HepG2 (cell line): ENCODE results near the gene ACTR10. TPM values are rescaled to one million over a fixed set of nuclear protein-coding genes. Genes with fewer than 3 reads are reported as not detected.
A peak's percentile ranks its signal among the peaks of the same experiment; 100 is the strongest.

ENCODE experiments used
- BCL6 ChIP-seq: IDR thresholded peaks from 2 replicates; pipeline ENCODE4 v1.6.1; 2016; ENCODE audit warnings: missing genetic modification reagents, missing compliant biosample characterization
- CEBPG ChIP-seq: IDR thresholded peaks from 2 replicates; pipeline ENCODE4 v1.6.1; 2016
- CHD4 ChIP-seq: fragments of 200-600 bp; sonication (generic); IDR thresholded peaks from 2 replicates; pipeline ENCODE4 v1.7.0; 2017; ENCODE audit warnings: mild to moderate bottlenecking, low read length, borderline replicate concordance
- EEA1 ChIP-seq: sonication (generic); formaldehyde crosslinking; IDR thresholded peaks from 2 replicates; pipeline ENCODE4 v1.5.1; 2020; ENCODE audit warnings: mild to moderate bottlenecking, missing genetic modification reagents, borderline replicate concordance
- ELF4 ChIP-seq: sonication (generic); formaldehyde crosslinking; IDR thresholded peaks from 2 replicates; pipeline ENCODE4 v1.5.0; 2020; ENCODE audit warnings: missing genetic modification reagents, mild to moderate bottlenecking, moderate library complexity, borderline replicate concordance
- GPN1 ChIP-seq: sonication (generic); formaldehyde crosslinking; IDR thresholded peaks from 2 replicates; pipeline ENCODE4 v1.5.1; 2020; ENCODE audit warnings: missing genetic modification reagents, borderline replicate concordance
- KAT8 ChIP-seq: IDR thresholded peaks from 2 replicates; pipeline ENCODE4 v1.6.1; 2016; ENCODE audit warnings: missing genetic modification reagents, missing compliant biosample characterization
- KDM2A ChIP-seq: sonication (generic); formaldehyde crosslinking; IDR thresholded peaks from 2 replicates; pipeline ENCODE4 v1.4.0; 2020; ENCODE audit warnings: low read depth, missing genetic modification reagents, borderline replicate concordance
- KLF16 ChIP-seq, 2 experiments: sonication (generic) in 1 of 2; formaldehyde crosslinking in 1 of 2; IDR thresholded peaks; 2 replicates each; pipeline versions ENCODE4 v1.6.1 to v1.8.0; 2016 to 2023; ENCODE audit warnings: missing genetic modification reagents in 2 of 2, missing compliant biosample characterization in 1 of 2
- KMT2B ChIP-seq: IDR thresholded peaks from 2 replicates; pipeline ENCODE4 v1.6.1; 2016; ENCODE audit warnings: missing genetic modification reagents, missing compliant biosample characterization
- MZF1 ChIP-seq: sonication (generic); formaldehyde crosslinking; IDR thresholded peaks from 2 replicates; pipeline ENCODE4 v1.8.1; 2023; ENCODE audit warnings: mild to moderate bottlenecking, missing genetic modification reagents, borderline replicate concordance
- SALL1 ChIP-seq: sonication (generic); formaldehyde crosslinking; IDR thresholded peaks from 2 replicates; pipeline ENCODE4 v1.8.0; 2022; ENCODE audit warnings: mild to moderate bottlenecking, missing genetic modification reagents
- SOX5 ChIP-seq: IDR thresholded peaks from 2 replicates; pipeline ENCODE4 v1.6.1; 2016; ENCODE audit warnings: borderline replicate concordance
- ZFX ChIP-seq: sonication (generic); formaldehyde crosslinking; IDR thresholded peaks from 2 replicates; pipeline ENCODE4 v1.4.0; 2020; ENCODE audit warnings: mild to moderate bottlenecking, low read depth, missing genetic modification reagents, moderate library complexity
- ZNF207 ChIP-seq: fragments of 450-650 bp; IDR thresholded peaks from 2 replicates; pipeline ENCODE4 v1.6.1; 2016; ENCODE audit warnings: antibody characterized with exemption, borderline replicate concordance
- ZNF431 ChIP-seq: sonication (generic); formaldehyde crosslinking; IDR thresholded peaks from 2 replicates; pipeline ENCODE4 v1.9.0; 2022; ENCODE audit warnings: missing genetic modification reagents, low read depth, mild to moderate bottlenecking, borderline replicate concordance
- ZNF75D ChIP-seq: sonication (generic); formaldehyde crosslinking; IDR thresholded peaks from 2 replicates; pipeline ENCODE4 v1.8.1; 2023; ENCODE audit warnings: missing genetic modification reagents, mild to moderate bottlenecking, borderline replicate concordance
- ZNF776 ChIP-seq: sonication (generic); formaldehyde crosslinking; IDR thresholded peaks from 2 replicates; pipeline ENCODE4 v1.4.0; 2020; ENCODE audit warnings: mild to moderate bottlenecking, missing genetic modification reagents
- polyA plus RNA-seq, 8 experiments: library from polyadenylated mRNA; depleted of rRNA in 3 of 8; stranded (reverse) in 7 of 8; unstranded in 1 of 8; fragments of >200 nt; fragmentation: Illumina TruSeq in 4 of 8; extraction: Trizol in 4 of 8; gene quantifications; 2 replicates each; pipeline versions ENCODE4 v1.2.1 to v1.2.3, GENCODE V29; 2011 to 2016; ENCODE audit warnings: low read depth in 4 of 8, missing spikeins in 1 of 8, mixed read lengths in 1 of 8; ENCODE audit not compliant: insufficient read depth in 1 of 8
- total RNA-seq, 5 experiments: library from RNA; depleted of rRNA; stranded (reverse); fragments of >200 nt; fragmentation: Illumina TruSeq; extraction: Trizol; gene quantifications; 2 replicates each; pipeline ENCODE4 v1.2.3, GENCODE V29; 2016; ENCODE audit warnings: low read depth in 1 of 5
- TF ChIP-seq, protein P1 (sequence below): sonication (generic); formaldehyde crosslinking; IDR thresholded peaks from 2 replicates; pipeline ENCODE4 v1.5.1; 2020; ENCODE audit warnings: mild to moderate bottlenecking, moderate library complexity, missing genetic modification reagents
- TF ChIP-seq, protein P2 (sequence below): sonication (generic); formaldehyde crosslinking; IDR thresholded peaks from 2 replicates; pipeline ENCODE4 v1.8.1; 2023; ENCODE audit warnings: mild to moderate bottlenecking, missing genetic modification reagents
- TF ChIP-seq, protein P3 (sequence below): IDR thresholded peaks from 2 replicates; pipeline ENCODE4 v1.6.1; 2016; ENCODE audit warnings: missing compliant biosample characterization, missing genetic modification reagents, borderline replicate concordance
- TF ChIP-seq, protein P4 (sequence below), 2 experiments: sonication (generic) in 1 of 2; formaldehyde crosslinking in 1 of 2; IDR thresholded peaks; 2 replicates each; pipeline versions ENCODE4 v1.5.1 to v1.6.1; 2011 to 2020; ENCODE audit warnings: borderline replicate concordance in 1 of 2, low read depth in 1 of 2, low read length in 1 of 2, mild to moderate bottlenecking in 1 of 2, missing genetic modification reagents in 1 of 2, moderate library complexity in 1 of 2

The ACTR10 gene
- total and polyA plus RNA-seq, 2 of the 13 experiments (the other 11 are each of a cell fraction or from before 2014, with no cell fraction given), result 30.0 to 41.3 TPM

DNA sequence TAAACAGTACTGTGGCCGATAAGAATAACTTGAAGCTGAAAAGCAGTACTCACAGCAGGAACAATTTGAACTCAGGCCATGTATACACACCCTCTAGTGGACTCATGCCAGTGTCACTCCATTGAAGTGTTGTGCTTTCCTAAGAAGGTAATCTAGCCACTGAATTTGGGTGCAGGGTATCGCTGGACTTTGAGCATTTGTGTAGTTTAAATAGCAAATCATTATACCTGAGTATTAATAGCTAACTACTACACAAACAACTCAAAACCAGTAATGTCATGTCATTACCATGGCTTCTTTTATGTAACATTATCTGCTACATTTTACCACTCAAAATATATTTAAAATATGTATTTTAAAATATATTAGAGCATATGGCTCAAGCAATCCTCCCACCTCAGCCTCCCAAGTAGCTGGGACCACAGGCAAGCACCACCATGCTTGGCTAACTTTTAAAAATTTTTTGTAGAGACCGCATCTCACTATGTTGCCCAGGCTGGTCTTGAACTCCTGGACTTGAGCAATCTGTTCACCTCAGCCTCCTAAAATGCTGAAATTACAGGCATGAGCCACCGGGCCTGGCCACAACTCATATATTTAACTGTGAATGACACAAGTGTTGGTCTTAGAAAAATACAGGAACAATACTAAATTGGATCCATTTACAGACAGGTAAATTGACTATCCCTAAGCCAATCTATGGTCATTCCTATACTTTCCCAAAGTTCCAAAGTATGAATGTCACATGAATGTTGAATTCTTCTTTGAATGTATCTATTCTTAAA lies 72.8 kb downstream of the ACTR10 start (continued):
- TF ChIP-seq, protein P1, sequence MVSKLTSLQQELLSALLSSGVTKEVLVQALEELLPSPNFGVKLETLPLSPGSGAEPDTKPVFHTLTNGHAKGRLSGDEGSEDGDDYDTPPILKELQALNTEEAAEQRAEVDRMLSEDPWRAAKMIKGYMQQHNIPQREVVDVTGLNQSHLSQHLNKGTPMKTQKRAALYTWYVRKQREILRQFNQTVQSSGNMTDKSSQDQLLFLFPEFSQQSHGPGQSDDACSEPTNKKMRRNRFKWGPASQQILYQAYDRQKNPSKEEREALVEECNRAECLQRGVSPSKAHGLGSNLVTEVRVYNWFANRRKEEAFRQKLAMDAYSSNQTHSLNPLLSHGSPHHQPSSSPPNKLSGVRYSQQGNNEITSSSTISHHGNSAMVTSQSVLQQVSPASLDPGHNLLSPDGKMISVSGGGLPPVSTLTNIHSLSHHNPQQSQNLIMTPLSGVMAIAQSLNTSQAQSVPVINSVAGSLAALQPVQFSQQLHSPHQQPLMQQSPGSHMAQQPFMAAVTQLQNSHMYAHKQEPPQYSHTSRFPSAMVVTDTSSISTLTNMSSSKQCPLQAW (CRISPR knock-in tag), result peak; percentile 83
- peak; percentile 73; the same call in 1 of the 2 replicates for TF ChIP-seq SOX5 (CRISPR knock-in tag)
- TF ChIP-seq EEA1 (CRISPR knock-in tag), result no peak
- TF ChIP-seq BCL6, result peak; percentile 53; the same call in 1 of the 2 replicates
- TF ChIP-seq ZNF776, result no peak
- TF ChIP-seq KAT8 (CRISPR knock-in tag), result peak; percentile 60; the same call in 1 of the 2 replicates
- TF ChIP-seq, protein P2, sequence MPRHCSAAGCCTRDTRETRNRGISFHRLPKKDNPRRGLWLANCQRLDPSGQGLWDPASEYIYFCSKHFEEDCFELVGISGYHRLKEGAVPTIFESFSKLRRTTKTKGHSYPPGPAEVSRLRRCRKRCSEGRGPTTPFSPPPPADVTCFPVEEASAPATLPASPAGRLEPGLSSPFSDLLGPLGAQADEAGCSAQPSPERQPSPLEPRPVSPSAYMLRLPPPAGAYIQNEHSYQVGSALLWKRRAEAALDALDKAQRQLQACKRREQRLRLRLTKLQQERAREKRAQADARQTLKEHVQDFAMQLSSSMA, result no peak
- TF ChIP-seq MZF1 (CRISPR knock-in tag), result no peak
- TF ChIP-seq CEBPG (CRISPR knock-in tag), result peak; percentile 57
- peak; percentile 56 for TF ChIP-seq KMT2B (CRISPR knock-in tag)
- no peak for TF ChIP-seq ZNF75D (CRISPR knock-in tag)
- peak; percentile 31; the same call in 1 of the 2 replicates for TF ChIP-seq ZFX (CRISPR knock-in tag)
- TF ChIP-seq SALL1 (CRISPR knock-in tag), result peak; percentile 61; the same call in 1 of the 2 replicates
- TF ChIP-seq, protein P3, sequence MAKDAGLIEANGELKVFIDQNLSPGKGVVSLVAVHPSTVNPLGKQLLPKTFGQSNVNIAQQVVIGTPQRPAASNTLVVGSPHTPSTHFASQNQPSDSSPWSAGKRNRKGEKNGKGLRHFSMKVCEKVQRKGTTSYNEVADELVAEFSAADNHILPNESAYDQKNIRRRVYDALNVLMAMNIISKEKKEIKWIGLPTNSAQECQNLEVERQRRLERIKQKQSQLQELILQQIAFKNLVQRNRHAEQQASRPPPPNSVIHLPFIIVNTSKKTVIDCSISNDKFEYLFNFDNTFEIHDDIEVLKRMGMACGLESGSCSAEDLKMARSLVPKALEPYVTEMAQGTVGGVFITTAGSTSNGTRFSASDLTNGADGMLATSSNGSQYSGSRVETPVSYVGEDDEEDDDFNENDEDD, result no peak
- no peak for TF ChIP-seq KDM2A (CRISPR knock-in tag)
- no peak for TF ChIP-seq ELF4 (CRISPR knock-in tag)
- TF ChIP-seq CHD4, result peak; percentile 95
- TF ChIP-seq KLF16 (CRISPR knock-in tag; IDR thresholded peaks at IDR 0.05), result peak in 1 of 2 experiments; percentile 55; a peak in 1 of 4 replicates
- TF ChIP-seq GPN1 (CRISPR knock-in tag), result no peak
- TF ChIP-seq ZNF207, result no peak
- TF ChIP-seq ZNF431, result peak; percentile 45; the same call in 1 of the 2 replicates
- TF ChIP-seq, protein P4, sequence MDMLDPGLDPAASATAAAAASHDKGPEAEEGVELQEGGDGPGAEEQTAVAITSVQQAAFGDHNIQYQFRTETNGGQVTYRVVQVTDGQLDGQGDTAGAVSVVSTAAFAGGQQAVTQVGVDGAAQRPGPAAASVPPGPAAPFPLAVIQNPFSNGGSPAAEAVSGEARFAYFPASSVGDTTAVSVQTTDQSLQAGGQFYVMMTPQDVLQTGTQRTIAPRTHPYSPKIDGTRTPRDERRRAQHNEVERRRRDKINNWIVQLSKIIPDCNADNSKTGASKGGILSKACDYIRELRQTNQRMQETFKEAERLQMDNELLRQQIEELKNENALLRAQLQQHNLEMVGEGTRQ (IDR thresholded peaks at IDR 0.05; ENCODE audit: low read depth, low read length), result no peak
- TF ChIP-seq, protein P4 (CRISPR knock-in tag; IDR thresholded peaks at IDR 0.05; ENCODE audit: borderline replicate concordance), result no peak
